AG10803 (cell line): ENCODE data around the gene SMYD5.
A peak's percentile ranks its signal among the peaks of the same experiment; 100 is the strongest.

Experiments used
- DNase-seq: peaks from one replicate; pipeline ENCODE4 v3.0.0; 2010; ENCODE audit warnings: low read depth
- H3K4me3 ChIP-seq: 2 replicates; pipeline ENCODE4 v1.5.1; 2011; ENCODE audit warnings: mild to moderate bottlenecking, low read length, control low read depth
- TF ChIP-seq, protein P1 (sequence below): conservative IDR thresholded peaks from 2 replicates; pipeline ENCODE4 v1.5.1; 2011; ENCODE audit warnings: mild to moderate bottlenecking, low read length, control low read depth, inconsistent platforms

The SMYD5 gene

GRCh38 chr2:73225513-73226360, 11.7 kb downstream of the SMYD5 start:
- no peak overlapping the region for H3K4me3 ChIP-seq
- DNase-seq, result no peak
- TF ChIP-seq, protein P1, sequence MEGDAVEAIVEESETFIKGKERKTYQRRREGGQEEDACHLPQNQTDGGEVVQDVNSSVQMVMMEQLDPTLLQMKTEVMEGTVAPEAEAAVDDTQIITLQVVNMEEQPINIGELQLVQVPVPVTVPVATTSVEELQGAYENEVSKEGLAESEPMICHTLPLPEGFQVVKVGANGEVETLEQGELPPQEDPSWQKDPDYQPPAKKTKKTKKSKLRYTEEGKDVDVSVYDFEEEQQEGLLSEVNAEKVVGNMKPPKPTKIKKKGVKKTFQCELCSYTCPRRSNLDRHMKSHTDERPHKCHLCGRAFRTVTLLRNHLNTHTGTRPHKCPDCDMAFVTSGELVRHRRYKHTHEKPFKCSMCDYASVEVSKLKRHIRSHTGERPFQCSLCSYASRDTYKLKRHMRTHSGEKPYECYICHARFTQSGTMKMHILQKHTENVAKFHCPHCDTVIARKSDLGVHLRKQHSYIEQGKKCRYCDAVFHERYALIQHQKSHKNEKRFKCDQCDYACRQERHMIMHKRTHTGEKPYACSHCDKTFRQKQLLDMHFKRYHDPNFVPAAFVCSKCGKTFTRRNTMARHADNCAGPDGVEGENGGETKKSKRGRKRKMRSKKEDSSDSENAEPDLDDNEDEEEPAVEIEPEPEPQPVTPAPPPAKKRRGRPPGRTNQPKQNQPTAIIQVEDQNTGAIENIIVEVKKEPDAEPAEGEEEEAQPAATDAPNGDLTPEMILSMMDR, result no peak

- no peak for DNase-seq
- H3K4me3 ChIP-seq, result no peak overlapping the region
- TF ChIP-seq, protein P1, result no peak
These were observed 13.0 kb downstream of the SMYD5 start for GRCh38 chr2:73227086-73227485.

- TF ChIP-seq, protein P1, result no peak
- no peak for DNase-seq
- no peak overlapping the region for H3K4me3 ChIP-seq
These were observed 14.6 kb downstream of the SMYD5 start for GRCh38 chr2:73228631-73229030.

DNA sequence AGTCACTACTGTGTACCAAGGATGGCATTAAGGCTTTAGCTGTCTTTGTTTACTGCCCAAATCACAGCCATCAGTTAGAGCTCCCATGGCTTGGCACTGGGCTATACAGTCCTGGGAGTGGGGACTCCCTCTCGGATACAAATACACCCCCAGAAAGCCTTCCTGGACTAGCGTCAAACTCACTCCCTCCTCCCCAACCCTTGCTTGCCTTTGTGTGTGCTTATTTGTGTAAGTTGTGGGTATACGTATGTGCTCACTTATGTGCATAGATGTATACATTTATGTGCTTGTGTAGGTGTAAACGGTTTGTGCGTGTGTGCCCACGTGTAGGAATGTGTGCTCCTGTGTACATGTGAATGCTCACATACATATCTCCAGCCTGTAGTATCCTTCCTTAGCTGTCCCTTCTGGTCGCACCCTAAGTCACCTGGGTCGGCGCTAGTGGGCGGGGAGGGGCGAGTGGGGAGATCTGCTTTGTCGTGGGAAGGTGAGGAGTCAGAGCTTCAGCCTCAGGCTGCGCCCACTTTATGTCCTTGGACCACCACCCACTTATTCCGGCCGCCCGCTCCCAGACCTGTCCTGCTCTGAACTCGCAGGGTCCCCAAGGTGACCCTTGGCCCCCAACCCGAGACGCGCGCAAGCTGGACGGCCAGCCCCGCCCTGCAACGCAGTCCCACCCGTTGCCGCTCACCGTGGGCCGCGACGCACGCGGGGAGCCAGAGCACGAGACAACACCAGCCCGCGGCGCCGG, 18.5 kb downstream of the SMYD5 start:
- peak overlapping the region; percentile 78 for H3K4me3 ChIP-seq
- no peak for DNase-seq
- TF ChIP-seq, protein P1, result no peak

DNA sequence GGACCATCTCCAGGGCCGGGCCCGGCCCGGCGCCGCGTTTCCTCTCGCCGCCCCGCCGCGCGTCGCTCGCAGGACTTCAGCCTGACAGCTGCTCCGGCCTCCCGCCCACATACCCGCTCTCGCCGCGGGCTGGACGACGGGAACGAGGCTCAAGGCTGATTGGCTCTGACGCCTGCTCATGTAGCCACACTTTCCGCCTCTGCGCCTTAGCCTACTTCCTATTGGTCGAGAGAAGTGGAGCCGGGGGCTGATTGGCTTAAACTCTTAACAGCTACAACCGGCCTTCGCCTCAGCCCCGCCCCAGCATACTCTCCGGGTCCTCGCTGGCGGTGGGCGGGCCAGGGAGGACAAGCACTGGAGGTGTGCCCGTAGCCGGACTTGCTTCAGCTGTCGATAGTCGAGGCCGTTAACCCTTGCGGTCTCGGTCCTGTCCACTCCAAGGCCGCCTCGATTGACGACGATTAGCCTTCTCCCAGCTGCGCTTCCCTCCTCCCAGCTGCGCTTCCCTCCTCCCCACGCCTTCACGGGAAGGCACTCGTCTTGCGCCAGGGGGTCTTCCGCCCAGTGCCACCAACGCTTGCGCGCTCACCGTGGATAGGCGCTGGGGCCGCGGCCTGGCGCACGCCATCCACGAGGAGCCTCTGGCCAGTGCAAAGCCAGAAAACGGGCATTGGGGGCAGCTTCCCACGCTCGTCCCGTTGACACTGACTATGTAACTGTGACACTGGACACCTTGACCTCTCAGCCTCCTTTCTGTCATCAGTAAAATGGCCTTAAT, 19.3 kb downstream of the SMYD5 start, which contains the start of gene PRADC1:
TSS of gene PRADC1 (minus strand) at position 86 of the 778 bp plus-strand sequence. CDS start at position 7, 79 bp downstream.
- peak within 1 kb of the TSS; percentile 96 for H3K4me3 ChIP-seq
- TF ChIP-seq, protein P1, result no peak
- DNase-seq, result peak; percentile 99

GRCh38 chr2:73233932-73234832, 20.1 kb downstream of the SMYD5 start, which contains the start of gene CCT7:
Gene CCT7 (plus strand): TSS chr2:73234308. CDS start chr2:73234379, 71 bp downstream.
- TF ChIP-seq, protein P1, result no peak
- H3K4me3 ChIP-seq, result peak within 1 kb of the TSS; percentile 96
- peak; percentile 89 for DNase-seq
